Measurements from ENCODE around the gene RBPMS2. TPM values are rescaled to one million over a fixed set of nuclear protein-coding genes. Genes with fewer than 3 reads are reported as not detected.

Gene RBPMS2
- total and polyA plus RNA-seq, 2 of the 4 experiments (the other 2 are of a cell fraction), result 2.8 TPM; not detected in 1

DNA sequence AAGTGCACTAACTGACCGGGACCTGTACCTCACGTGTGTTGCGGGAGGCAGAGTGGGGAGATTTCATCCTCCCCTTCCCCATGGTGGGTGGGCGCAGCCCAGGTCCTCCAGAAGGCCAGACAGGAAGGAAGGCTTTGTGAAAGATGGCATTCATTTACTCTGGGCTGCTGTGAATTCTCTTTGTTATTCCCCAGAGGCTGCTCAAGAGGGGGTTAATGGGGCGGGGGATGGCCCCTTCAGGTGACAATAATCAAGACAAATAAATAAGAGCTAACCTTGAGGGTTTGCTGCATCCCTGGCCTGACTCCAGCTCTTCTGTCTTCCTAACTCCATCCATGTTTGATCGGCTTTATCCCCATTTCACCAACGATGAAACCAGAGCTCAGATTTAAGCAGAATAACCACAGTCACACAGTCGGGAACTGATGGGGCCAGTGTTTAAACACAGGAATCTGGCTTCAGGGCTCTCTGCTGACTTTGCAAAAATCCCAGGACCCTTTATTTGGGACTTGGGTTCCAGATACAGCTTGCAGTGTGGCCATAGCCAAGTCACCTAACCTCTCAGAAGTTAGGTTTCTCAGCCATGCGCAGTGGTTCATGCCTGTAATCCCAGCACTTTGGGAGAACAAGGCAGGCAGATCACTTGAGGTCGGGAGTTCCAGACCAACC is 33.5 kb upstream of the RBPMS2 start:
- Histone ChIP-seq H4K8ac (ENCODE audit: low read depth in 2 of 2, low read length in 2 of 2) (no peak overlapping the region), H3K18ac (ENCODE audit: low read depth, low read length) (no peak overlapping the region), H2BK20ac (ENCODE audit: low read depth, low read length) (no peak overlapping the region), H3K27ac (ENCODE audit: insufficient read depth, low read length) (no peak overlapping the region), H3K4me2 (ENCODE audit: low read depth, low read length) (no peak overlapping the region), H3K14ac (replicated peaks; ENCODE audit: low read depth, low read length) (no peak overlapping the region), H3K4ac (ENCODE audit: low read depth, low read length) (no peak overlapping the region), H2AK5ac (ENCODE audit: low read depth, low read length) (no peak overlapping the region), H3K9me1 (ENCODE audit: insufficient read depth, low read length) (no peaks in the 10 kb centered on the region), H3K56ac (ENCODE audit: extremely low read depth, insufficient read depth, low read length) (no peak overlapping the region), H3K9me3 (ENCODE audit: control insufficient read depth, insufficient read depth, low read length) (no peaks in the 10 kb centered on the region), H2AK9ac (replicated peaks; ENCODE audit: low read depth, low read length, poor library complexity) (no peak overlapping the region), H3K9ac (ENCODE audit: low read depth, low read length) (no peak overlapping the region), H2BK120ac (ENCODE audit: low read depth, low read length) (no peak overlapping the region), H3K27me3 (ENCODE audit: control insufficient read depth, insufficient read depth, low read length) (no peaks in the 10 kb centered on the region; the same call in 1 of the 2 replicates), H2BK15ac (ENCODE audit: low read depth, low read length) (no peak overlapping the region), H4K91ac (ENCODE audit: insufficient read depth, low read depth, low read length) (no peak overlapping the region), H3K79me1 (ENCODE audit: low read depth in 1 of 2, low read length in 2 of 2) (no peaks in the 10 kb centered on the region), H4K20me1 (ENCODE audit: insufficient read depth, low read length) (no peaks in the 10 kb centered on the region), H2AFZ (replicated peaks; ENCODE audit: low read length, poor library complexity) (no peak overlapping the region), H4K5ac (ENCODE audit: low read depth, low read length) (no peak overlapping the region), H2BK5ac (ENCODE audit: low read depth, low read length, poor library complexity, severe bottlenecking) (no peak overlapping the region), H3K4me1 (ENCODE audit: control insufficient read depth, insufficient read depth, low read length) (peaks cover 1% of the 10 kb centered on the region; the same call in 1 of the 2 replicates), H3K36me3 (ENCODE audit: control insufficient read depth, insufficient read depth, low read length) (no peaks in the 10 kb centered on the region), H3K23ac (ENCODE audit: low read depth, low read length) (no peak overlapping the region), H3K4me3 (ENCODE audit: insufficient read depth, low read depth, low read length) (no peak overlapping the region)
- in situ Hi-C loops (cut with MboI; ENCODE audit: low sequenced_read_pairs), result no loop called here
- intact Hi-C loops (cut with micrococcal nuclease), result no loop called here
- TF ChIP-seq MXI1 (IDR thresholded peaks at IDR 0.05; ENCODE audit: borderline replicate concordance, low read depth, low read length) (no peak), NFE2L2 (IDR thresholded peaks at IDR 0.05; ENCODE audit: low read depth, low read length) (no peak), MAFK (IDR thresholded peaks at IDR 0.05; ENCODE audit: low read depth, low read length) (peak; percentile 54), RCOR1 (IDR thresholded peaks at IDR 0.05; ENCODE audit: insufficient replicate concordance, low read length) (no peak)
- ChIA-PET CTCF (interaction anchor here (0.6 to 1.7 kb wide), 9 partner anchors 8 to 1013 kb away, joined by 3 to 11 read pairs (median 4); partner anchors contain the start of gene PIF1), POLR2A (ENCODE audit: unreplicated experiment) (interaction anchor here (0.6 kb wide), 1 partner anchor 74 kb away, joined by 4 read pairs; no protein-coding TSS in a partner anchor)
- 68% methylated on average over 6 of the region's 10 CpGs; no CpG with 5 or more reads in 1 of the 2 experiments for WGBS, 2 experiments (ENCODE audit: extremely low coverage in 2 of 2, insufficient read length in 1 of 2)
- BruUV-seq (replicated peaks), result no TSS peak
- dilution Hi-C loops (cut with HindIII; ENCODE audit: low sequenced_read_pairs, unreplicated experiment), result no loop called here
- ATAC-seq (ENCODE audit: low read depth) (no peak), DNase-seq (no peak)

Measured in IMR-90 (cell line).